ENCODE data around the gene THAP10. TPM values are rescaled to one million over a fixed set of nuclear protein-coding genes. Genes with fewer than 3 reads are reported as not detected.

Gene THAP10
- total RNA-seq, 1 experiment from 2014 or later: 13.7 TPM

DNA sequence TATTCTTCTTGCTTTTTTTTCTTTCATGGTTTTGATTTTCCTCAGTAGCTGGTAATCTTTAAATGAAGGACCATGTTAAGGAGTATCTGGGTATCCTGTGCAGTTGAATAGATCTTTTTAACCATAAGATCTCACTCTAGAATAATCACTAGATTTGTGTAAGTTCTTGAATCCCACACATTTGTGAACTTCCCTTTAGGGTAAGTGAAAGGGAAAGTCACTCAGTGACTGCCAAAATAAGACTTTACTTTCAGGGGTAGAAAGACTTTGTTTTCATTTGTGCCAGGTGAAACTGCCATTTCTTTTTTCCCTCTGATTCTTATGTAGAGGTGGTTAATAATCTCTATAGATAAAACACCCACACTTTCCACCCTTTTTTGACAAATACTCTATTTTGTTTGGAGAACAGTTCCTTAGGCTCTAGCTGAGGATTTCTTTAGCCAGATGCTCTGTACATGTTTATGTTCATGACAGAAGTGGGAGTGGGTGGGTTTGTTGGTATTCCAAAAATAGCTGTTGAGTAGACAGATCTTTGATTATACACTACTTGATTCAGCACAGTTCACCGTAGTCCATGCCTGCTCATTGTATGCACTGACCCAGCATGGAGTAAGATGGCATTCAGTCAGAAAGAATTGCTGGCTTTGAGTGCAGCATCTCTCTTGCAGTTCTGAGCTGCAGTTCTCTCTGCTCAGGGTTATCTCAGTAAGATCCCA, 28.9 kb upstream of the THAP10 start:
- BruUV-seq (replicated peaks): no TSS peak
- no peaks in the 10 kb centered on the region for H3K27me3 Mint-ChIP-seq (ENCODE audit: unreplicated experiment)
- H3K36me3 Mint-ChIP-seq (ENCODE audit: insufficient read depth, unreplicated experiment): no peaks in the 10 kb centered on the region
- CTCF ChIA-PET: no interaction called here
- TF ChIP-seq, protein P1, sequence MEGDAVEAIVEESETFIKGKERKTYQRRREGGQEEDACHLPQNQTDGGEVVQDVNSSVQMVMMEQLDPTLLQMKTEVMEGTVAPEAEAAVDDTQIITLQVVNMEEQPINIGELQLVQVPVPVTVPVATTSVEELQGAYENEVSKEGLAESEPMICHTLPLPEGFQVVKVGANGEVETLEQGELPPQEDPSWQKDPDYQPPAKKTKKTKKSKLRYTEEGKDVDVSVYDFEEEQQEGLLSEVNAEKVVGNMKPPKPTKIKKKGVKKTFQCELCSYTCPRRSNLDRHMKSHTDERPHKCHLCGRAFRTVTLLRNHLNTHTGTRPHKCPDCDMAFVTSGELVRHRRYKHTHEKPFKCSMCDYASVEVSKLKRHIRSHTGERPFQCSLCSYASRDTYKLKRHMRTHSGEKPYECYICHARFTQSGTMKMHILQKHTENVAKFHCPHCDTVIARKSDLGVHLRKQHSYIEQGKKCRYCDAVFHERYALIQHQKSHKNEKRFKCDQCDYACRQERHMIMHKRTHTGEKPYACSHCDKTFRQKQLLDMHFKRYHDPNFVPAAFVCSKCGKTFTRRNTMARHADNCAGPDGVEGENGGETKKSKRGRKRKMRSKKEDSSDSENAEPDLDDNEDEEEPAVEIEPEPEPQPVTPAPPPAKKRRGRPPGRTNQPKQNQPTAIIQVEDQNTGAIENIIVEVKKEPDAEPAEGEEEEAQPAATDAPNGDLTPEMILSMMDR (IDR thresholded peaks at IDR 0.05; ENCODE audit: unreplicated experiment): no peak
- peaks cover 5% of the 10 kb centered on the region for H3K9me3 Mint-ChIP-seq (ENCODE audit: low read depth, unreplicated experiment)
- H3K4me3 Mint-ChIP-seq (ENCODE audit: low read depth, unreplicated experiment): no peak overlapping the region
- no peak for DNase-seq
- no peaks in the 10 kb centered on the region for H3K4me1 Mint-ChIP-seq (ENCODE audit: low read depth, unreplicated experiment)
- intact Hi-C loops (cut with micrococcal nuclease; ENCODE audit: unreplicated experiment): no loop called here
- H3K27ac Mint-ChIP-seq (ENCODE audit: unreplicated experiment): no peak overlapping the region

DNA sequence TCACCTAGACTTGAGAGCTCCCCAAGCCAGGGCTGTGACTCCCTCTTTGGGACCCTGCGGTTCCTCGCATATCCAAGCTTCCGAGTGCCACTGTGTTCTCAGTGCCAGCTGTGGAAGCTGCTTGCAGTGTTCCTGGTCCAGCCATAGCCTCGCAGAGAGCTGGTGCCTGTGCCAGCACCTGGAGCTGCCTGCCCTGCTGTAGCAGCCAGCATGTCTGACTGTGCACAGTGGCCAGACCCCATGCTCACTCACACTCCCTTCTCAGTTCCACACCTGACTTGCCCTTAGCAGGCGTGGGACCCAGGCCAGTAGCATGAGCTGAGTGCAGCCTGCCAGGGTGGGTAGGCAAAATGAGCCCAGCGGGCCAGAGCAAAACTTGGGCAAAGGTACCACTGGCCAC, 25.7 kb upstream of the THAP10 start:
- TF ChIP-seq, protein P1 (IDR thresholded peaks at IDR 0.05; ENCODE audit: unreplicated experiment): no peak
- H3K4me3 Mint-ChIP-seq (ENCODE audit: low read depth, unreplicated experiment): no peak overlapping the region
- no peaks in the 10 kb centered on the region for H3K4me1 Mint-ChIP-seq (ENCODE audit: low read depth, unreplicated experiment)
- H3K9me3 Mint-ChIP-seq (ENCODE audit: low read depth, unreplicated experiment): peaks cover 5% of the 10 kb centered on the region
- intact Hi-C loops (cut with micrococcal nuclease; ENCODE audit: unreplicated experiment): no loop called here
- no peaks in the 10 kb centered on the region for H3K36me3 Mint-ChIP-seq (ENCODE audit: insufficient read depth, unreplicated experiment)
- DNase-seq: no peak
- no peak overlapping the region for H3K27ac Mint-ChIP-seq (ENCODE audit: unreplicated experiment)
- CTCF ChIA-PET: interaction anchor here (0.6 to 1.0 kb wide), 2 partner anchors 32 to 49 kb away, joined by 3 to 5 read pairs; no protein-coding TSS in a partner anchor
- no TSS peak for BruUV-seq (replicated peaks)
- H3K27me3 Mint-ChIP-seq (ENCODE audit: unreplicated experiment): no peaks in the 10 kb centered on the region

DNA sequence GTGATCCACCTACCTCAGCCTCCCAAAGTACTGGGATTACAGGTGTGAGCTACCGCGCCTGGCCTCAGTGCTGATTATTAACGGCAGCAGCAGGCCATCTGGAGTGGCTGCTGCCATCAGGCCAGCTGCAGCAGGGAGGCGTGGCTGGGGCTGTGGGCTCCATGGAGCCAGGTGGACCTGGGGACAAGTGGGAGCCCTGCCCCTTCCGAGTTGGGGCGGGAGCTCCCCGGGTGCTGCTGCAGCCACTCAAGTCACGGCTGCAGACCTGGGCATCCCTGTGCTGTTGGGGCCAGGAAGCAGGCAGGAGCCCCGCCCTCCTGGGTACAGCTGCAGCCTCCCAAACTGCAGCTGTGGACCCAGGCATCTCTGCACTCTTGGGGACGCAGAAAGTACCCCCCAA, 24.3 kb upstream of the THAP10 start:
- TF ChIP-seq, protein P1 (IDR thresholded peaks at IDR 0.05; ENCODE audit: unreplicated experiment): no peak
- intact Hi-C loops (cut with micrococcal nuclease; ENCODE audit: unreplicated experiment): no loop called here
- H3K4me3 Mint-ChIP-seq (ENCODE audit: low read depth, unreplicated experiment): no peak overlapping the region
- no peak overlapping the region for H3K27ac Mint-ChIP-seq (ENCODE audit: unreplicated experiment)
- H3K4me1 Mint-ChIP-seq (ENCODE audit: low read depth, unreplicated experiment): no peaks in the 10 kb centered on the region
- no peaks in the 10 kb centered on the region for H3K27me3 Mint-ChIP-seq (ENCODE audit: unreplicated experiment)
- H3K9me3 Mint-ChIP-seq (ENCODE audit: low read depth, unreplicated experiment): no peaks in the 10 kb centered on the region
- DNase-seq: no peak
- CTCF ChIA-PET: no interaction called here
- H3K36me3 Mint-ChIP-seq (ENCODE audit: insufficient read depth, unreplicated experiment): no peaks in the 10 kb centered on the region
- BruUV-seq (replicated peaks): no TSS peak

DNA sequence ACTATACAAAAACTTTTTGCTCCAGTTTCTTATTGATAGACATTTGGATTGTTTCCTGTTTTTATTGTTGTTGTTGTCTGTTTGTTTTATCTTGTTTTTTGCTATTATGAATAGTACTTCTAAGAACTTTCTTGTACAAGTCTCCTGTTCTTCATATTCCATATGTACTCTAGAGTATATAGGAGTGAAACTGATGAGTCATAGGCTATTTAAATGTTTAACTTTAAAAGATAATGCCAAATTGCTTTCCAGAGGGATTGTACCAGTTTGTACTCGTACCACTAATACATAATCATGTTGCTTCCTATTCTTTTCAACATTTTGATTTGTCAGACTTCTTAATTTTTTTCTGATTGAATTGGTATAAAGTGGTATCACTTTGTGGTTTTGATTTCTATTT, 20.0 kb upstream of the THAP10 start:
- H3K27ac Mint-ChIP-seq (ENCODE audit: unreplicated experiment): no peak overlapping the region
- no peaks in the 10 kb centered on the region for H3K27me3 Mint-ChIP-seq (ENCODE audit: unreplicated experiment)
- no TSS peak for BruUV-seq (replicated peaks)
- TF ChIP-seq, protein P1 (IDR thresholded peaks at IDR 0.05; ENCODE audit: unreplicated experiment): no peak
- H3K36me3 Mint-ChIP-seq (ENCODE audit: insufficient read depth, unreplicated experiment): no peaks in the 10 kb centered on the region
- H3K9me3 Mint-ChIP-seq (ENCODE audit: low read depth, unreplicated experiment): peaks cover 8% of the 10 kb centered on the region
- DNase-seq: no peak
- no peaks in the 10 kb centered on the region for H3K4me1 Mint-ChIP-seq (ENCODE audit: low read depth, unreplicated experiment)
- CTCF ChIA-PET: no interaction called here
- H3K4me3 Mint-ChIP-seq (ENCODE audit: low read depth, unreplicated experiment): no peak overlapping the region
- intact Hi-C loops (cut with micrococcal nuclease; ENCODE audit: unreplicated experiment): no loop called here

All from Calu3 (cell line).